Astrocyte of the hippocampus (primary cell): Measurements from ENCODE around the gene RBMS1.

Experiments
- DNase-seq: peaks from one replicate; pipeline ENCODE4 v3.0.0; 2011; ENCODE audit warnings: low read depth, low spot score

RBMS1 gene, protein sequence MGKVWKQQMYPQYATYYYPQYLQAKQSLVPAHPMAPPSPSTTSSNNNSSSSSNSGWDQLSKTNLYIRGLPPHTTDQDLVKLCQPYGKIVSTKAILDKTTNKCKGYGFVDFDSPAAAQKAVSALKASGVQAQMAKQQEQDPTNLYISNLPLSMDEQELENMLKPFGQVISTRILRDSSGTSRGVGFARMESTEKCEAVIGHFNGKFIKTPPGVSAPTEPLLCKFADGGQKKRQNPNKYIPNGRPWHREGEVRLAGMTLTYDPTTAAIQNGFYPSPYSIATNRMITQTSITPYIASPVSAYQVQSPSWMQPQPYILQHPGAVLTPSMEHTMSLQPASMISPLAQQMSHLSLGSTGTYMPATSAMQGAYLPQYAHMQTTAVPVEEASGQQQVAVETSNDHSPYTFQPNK

DNA sequence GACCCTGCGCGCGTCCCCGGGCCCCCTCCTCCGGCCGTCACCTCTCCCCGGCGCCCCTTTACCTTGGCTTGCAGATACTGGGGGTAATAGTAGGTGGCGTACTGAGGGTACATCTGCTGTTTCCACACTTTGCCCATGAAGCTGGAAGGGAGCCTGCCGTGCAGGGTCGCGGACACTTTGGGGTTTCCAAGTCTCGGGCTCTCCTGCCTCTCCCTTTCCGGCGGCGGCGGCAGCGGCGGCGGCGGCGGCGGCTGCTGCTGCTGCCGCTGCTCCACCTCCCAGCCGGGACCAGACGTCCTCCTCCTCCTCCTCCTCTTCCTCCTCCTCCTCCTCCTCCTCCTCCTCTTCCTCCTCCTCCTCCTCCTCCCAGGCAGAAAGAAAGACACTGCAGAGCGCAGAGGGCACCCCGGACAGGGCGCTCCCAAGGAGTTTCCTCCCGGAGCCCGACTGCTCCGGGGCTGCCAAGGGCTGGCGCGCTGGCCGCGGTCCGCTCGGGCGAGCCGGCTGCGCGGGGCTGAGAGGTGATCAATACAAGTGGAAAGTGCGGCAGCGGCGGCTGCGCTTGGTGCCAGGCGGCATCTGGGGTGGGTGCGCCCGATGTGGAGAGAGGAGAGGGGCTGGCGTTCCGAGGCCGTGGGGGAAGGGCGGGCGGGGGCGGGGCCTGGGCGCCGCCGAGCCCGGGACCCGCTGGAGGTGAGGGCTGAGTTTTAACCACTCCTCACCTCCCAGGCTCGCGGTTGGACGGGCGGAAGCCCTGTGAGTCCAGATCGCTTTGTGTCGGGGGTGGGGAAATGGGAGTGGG is at the start of gene RBMS1:
Gene RBMS1 (minus strand): TSS at position 581 of the 802 bp plus-strand sequence. CDS start 444 bp downstream, at position 137.
- DNase-seq: peak; percentile 88

- DNase-seq: no peak
Measured at GRCh38 chr2:160541745-160542144, 48.1 kb upstream of the RBMS1 start.

GRCh38 chr2:160538559-160539355 is 45.1 kb upstream of the RBMS1 start:
- DNase-seq: no peak

GRCh38 chr2:160538115-160538514 is 44.5 kb upstream of the RBMS1 start:
- DNase-seq: no peak

GRCh38 chr2:160534996-160535395 is 41.4 kb upstream of the RBMS1 start:
- no peak for DNase-seq

DNA sequence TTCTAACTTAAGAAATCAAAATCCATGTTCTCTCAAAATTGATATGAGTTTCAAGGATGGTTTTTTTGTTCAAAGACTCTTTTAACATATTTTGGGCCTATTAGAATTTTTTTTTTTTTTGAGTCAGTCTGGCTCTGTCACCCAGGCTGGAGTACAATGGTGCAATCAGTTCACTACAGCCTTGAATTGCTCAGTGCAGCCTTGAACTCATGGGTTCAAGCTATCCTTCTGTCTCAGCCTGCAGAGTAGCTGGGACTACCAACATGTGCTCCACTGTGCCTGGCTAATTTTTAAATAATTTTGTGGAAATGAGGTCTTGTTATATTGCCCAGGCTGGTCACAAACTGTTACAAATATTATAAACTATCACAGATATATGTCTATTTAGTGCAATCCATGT is 40.6 kb upstream of the RBMS1 start:
- no peak for DNase-seq

DNA sequence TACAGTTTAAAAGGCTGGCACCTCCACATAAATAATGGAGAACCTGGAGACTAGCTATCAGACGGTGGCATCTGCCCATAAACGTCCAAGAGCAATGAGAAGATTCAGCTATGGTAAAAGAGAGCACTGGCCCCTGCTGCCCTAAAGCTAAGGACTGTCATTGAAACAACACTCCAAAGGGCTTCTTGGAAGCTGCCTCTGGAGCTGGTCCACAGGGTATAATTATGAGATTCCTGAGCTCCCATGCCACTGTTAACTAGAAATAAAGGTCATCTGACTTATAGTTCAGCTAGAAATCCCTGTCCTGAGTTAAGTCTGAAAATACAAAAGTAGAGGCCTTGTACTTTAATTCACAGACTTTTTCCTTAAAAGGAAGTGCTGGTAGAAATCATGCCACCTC is 39.9 kb upstream of the RBMS1 start:
- peak; percentile 13 for DNase-seq

DNA sequence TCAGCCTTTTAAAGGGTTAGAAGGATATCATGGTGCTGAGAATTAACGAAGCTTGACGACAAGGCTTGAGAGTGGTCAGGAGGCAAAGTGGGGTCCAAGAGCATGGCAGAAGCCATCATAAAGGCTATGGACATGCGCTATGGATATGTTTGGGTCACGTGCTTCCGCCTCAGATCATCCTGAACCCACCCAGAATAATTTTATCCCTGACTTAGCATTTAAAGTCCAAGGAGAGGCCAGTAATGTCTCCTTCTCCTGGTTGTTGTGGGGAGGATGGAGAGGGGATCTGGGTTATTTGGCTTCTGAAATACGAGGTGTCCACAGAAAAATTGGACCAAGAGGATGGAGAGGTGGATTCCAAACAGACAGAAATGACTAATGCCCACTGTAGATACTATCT is 38.8 kb upstream of the RBMS1 start:
- no peak for DNase-seq

GRCh38 chr2:160522951-160523710 is 29.5 kb upstream of the RBMS1 start:
- DNase-seq: peak; percentile 13

GRCh38 chr2:160517731-160518130 is 24.1 kb upstream of the RBMS1 start:
- no peak for DNase-seq

- peak; percentile 67 for DNase-seq
Measured at GRCh38 chr2:160516547-160517365, 23.1 kb upstream of the RBMS1 start.

DNA sequence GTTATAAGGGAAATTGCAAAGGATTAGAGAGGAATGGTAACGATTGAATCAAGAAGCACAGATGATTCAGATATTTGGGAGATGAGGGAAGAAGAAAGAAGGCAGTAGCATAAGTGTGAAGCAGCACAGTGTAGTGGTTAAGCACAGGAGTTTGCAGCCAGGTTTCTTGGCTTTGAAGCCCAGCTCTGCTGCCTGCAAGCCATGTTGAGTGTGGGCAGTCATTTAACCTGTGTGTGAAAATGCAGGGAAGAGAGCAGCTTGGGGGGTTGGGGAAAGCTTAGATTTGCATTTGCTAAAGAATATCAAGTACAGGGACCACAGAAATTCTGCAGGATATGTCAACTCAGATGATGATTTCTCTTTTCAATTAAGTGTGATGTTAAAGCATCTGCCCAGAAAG is 21.5 kb upstream of the RBMS1 start:
- no peak for DNase-seq

GRCh38 chr2:160513120-160513519 is 19.5 kb upstream of the RBMS1 start:
- no peak for DNase-seq

DNA sequence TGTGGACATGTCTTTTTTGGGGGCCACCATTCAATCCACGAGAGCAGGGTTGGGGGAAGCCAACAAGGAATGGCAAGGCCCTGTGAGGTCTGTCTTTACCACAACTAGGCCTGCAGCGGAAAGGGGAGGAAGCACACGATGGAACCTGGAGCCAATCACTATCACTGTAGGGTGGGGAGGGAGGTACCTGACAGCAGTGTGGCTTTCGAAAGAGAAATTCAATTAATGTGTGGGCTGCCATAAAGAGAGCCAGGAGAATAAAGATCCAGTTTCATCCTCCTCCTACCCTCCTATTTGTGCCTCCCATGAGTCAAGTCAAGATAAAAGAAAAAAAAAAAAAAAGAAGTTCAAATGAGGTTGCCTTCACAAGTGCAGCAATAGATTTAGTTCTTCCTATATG is 18.9 kb upstream of the RBMS1 start:
- DNase-seq: no peak

DNA sequence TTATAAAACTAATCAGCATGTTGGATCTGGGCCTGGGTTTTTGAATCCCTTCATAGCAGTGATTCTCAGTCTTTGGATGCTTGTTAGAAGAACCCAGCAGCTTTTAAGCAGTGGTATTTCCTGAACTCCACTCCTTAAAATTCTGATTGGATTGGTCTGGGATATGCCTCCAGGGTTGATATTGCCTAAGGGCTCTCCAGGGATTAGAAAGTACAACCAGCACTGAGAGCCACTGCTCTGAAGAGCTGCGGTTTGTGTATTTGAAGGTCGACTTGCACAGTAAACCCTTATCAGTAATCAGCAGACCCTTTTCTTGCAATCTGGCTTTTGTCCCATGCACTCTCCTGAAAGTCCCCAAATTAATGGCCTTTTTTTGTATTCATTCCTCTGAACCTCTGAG is 17.0 kb upstream of the RBMS1 start:
- no peak for DNase-seq

GRCh38 chr2:160509016-160509415 is 15.4 kb upstream of the RBMS1 start:
- no peak for DNase-seq

GRCh38 chr2:160507464-160507863 is 13.9 kb upstream of the RBMS1 start:
- DNase-seq: no peak

- DNase-seq: no peak
Measured at GRCh38 chr2:160507046-160507407, 13.4 kb upstream of the RBMS1 start.

DNA sequence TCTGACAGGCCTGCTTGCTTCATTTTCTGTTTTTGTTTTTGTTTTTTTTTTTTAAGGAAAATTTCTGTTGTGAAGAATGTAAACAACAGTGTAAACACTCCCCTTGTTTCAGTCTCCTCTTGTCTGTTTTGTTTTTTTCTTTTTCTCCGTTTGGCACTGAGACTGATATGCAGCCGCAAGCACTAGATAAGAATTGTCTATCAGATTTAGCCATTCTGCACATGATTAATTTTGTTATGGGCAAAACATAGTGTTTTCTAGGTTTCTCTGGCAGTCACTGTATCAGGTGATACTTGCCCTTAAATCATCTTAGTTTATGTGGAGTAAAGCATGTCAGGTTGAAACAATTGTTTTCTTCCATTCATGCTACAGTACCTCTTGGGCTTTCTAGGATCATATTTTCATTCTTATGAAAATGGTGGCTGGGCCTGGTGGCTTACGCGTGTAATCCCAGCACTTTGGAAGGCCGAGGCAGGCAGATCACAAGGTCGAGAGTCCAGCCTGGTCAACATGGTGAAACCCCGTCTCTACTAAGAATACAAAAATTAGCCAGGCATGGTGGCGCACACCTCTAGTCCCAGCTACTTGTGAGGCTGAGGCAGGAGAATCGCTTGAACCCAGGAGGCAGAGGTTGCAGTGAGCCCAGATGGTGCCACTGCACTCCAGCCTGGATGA is 12.9 kb upstream of the RBMS1 start:
- DNase-seq: no peak

DNA sequence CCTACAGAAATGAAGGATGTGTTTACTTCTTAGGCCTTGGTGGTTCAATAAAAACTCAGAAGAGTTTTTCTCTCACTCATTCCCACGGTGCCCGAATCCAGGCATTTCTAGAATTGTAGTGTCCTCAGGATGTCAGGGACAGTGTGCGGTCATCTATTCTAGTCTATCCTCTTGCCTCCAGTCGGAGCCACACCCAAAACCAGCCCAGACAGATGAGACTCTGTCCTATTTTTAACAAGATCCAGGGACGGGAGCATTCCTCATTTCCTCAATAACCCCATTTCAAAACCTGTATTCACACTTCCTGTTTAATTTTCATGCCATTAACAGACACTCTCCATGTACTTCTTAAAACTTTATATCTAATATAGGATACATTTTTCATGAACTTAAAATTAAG is 11.6 kb upstream of the RBMS1 start:
- no peak for DNase-seq
